RPMI8226 (cell line): ENCODE data around the gene COLGALT1.
A peak's percentile ranks its signal among the peaks of the same experiment; 100 is the strongest.

Source experiments
- DNase-seq: peaks from one replicate; pipeline ENCODE4 v3.0.0-alpha.2; 2015

Gene COLGALT1

DNA sequence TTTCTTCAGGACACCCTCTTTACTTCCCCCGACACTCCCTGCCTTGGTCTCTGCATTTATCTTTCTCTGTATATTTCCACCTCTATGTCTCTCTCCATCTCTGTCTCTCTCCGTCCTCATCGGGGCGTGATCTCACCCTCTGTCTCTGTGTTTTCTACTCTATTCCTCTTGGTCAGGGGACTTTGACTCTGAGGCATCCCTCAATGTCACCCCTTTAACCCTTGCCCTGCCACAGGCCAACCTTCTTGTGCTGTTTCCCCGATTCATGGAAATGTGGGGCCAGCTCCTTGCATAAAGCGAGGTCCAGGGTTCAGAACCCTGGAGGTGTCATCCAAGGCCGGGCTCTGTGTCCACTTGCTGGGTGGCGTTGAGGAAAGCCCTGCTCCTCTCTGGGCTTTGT, 46.8 kb downstream of the COLGALT1 start:
- no peak for DNase-seq

DNA sequence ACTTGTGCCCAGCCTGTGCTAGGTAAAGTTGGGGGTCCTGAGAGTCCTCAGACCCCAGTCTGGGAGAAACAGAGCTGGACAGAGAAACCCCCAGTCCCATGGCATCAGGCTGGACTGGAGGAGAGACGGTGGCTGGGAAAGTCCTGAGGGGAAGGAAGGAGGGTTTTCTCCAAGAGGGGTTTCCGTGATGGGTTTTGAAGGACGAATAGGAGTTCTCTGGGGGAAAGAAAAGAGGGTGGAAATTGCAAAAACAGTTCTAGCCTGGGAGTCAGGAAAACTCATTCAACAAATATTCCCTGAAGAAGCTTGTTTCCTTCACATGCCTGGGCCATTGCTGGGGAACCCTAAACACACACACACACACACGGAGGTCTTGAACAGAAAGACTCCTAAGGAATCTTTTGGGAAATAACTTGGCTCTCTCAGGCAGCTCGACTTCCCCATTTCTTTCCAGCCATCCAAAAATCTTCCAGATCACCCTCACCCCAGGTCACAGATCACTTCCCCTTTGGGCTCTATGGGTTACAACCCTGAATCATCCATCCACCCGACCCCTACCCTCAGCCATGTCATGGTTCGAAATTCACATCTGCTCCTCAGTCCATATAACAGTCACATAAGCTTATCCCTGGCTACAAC, 47.5 kb downstream of the COLGALT1 start:
- DNase-seq, result no peak

DNA sequence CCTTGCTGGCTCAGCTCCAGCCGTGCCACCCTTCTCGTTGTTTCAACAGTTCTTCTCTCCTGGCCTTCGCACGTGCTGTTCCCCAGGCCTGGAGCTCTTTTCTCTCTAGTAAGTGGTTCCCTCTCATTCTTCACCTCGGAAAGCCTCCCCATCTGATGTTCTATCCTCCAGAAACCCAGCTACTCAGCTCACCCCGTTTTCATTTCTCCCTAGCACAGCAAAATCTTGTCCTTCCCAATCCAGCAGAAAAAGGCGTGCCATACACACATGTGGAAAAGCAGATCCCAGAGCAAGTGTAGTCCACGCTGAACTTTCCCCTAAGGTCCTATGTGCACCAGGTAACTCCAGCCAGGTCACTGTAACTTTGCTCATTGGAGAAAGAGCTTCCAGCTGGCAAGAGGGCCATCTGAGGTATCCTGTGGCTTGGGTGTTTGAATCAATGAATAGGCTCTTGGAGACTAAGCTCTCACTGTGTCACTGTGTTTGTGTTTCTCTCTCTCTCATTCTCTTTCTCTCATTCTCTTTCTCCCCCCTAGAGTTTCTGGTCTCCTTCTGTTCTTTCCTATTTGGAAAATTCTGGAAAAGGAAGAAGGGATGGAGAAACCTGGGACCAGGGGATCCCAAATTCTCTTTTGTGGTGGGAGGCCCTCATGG, 49.0 kb downstream of the COLGALT1 start:
- DNase-seq, result no peak

DNA sequence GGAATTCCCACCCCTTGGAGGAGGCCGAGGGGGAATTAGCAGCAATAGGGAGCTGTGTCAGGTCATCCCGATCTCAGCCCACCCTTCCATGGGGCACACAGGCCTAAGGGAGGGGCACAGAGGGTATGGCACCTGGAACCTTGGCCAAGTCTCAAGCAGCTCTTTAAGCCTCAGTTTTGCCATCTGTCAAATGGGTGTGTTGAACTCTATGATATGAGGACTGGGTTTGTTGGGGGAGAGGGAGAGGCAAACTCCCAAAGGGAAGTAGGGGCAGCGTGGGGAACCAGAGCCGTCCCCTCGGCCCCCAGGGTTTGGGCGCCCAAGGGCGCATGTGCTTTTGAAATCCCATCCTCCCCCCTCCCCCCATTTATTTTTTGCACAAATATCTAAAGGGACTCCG, 49.7 kb downstream of the COLGALT1 start:
- no peak for DNase-seq

DNA sequence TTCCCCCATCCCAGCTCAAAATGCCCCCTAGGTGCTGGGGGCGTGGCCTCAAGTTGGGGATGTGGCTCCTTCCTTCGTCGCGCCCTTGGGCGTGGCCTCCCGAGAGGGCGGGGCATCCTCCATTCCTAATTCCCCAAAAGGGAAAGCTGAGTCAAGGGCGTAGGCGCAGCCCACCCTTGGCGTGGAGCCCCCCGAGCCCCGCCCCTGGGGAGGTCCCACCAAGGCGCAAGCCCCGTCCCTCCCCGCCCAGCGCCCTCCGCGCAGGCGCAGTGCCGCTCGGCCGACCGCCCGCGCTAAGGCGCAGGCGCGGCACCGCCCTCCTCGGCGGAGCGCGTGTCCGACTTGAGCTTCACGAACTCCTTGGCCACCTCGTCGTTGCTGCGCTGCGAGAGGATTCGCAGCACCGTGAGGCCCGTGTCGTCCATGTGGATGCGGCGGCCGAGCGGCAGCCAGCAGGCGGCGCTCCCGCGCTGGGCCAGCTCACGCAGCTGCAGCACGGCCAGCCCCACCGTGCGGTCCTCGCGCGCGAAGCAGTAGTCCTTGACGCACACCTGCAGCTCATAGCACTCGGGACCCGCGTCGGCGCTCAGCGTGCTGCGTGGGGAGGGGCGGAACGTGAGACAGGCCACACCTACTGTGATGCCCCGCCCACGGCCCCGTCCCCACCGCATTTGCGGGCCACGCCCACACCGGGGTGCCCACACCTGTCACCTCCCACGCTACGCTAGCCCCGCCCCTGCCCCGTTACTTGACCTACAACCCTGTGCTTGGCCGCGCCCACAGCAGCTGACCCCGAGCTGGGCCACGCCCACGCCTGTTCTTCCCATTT, 50.5 kb downstream of the COLGALT1 start:
- DNase-seq, result peak; percentile 82

DNA sequence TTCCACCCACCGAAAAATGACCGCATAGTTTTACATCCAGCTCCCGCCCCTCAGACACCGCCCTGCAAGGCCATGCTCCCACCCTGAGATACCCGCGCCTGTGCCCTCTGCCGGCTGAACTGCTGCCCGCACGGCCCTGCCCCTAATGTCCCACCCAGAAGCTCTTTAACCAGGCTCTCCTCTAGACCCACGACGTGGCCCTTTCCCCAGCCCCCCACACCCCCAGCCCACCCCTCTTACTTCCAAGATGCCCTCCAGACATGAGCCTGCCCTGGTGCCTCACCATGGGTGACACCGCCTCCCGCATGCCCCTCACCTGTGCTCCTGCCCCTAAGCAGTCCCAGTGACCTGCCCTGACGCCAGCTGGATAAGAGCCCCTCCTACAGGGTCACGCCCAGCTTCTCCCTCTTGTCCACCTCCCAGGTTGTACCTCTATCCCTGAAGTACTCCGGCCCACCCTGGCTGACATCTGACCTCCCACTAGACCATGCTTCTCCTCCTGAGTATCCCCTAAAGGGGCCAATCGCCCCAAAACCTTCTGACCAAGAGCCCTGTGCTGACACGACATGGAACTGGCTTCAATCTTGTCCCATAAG, 51.2 kb downstream of the COLGALT1 start:
- no peak for DNase-seq

DNA sequence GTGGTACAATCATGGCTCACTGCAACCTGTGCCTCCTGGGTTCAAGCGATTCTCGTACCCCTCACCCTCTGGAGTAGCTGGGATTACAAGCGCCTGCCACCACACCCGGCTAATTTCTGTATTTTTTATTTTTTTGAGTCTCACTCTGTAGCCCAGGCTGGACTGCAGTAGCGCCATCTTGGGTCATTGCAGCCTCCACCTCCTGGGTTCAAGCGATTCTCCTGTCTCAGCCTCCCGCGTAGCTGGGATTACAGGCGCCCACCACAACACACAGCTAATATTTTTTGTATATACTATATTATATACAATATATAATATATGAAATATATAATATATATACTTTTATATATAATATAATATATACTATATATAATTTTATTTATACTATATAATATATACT, 52.5 kb downstream of the COLGALT1 start:
- DNase-seq, result no peak

DNA sequence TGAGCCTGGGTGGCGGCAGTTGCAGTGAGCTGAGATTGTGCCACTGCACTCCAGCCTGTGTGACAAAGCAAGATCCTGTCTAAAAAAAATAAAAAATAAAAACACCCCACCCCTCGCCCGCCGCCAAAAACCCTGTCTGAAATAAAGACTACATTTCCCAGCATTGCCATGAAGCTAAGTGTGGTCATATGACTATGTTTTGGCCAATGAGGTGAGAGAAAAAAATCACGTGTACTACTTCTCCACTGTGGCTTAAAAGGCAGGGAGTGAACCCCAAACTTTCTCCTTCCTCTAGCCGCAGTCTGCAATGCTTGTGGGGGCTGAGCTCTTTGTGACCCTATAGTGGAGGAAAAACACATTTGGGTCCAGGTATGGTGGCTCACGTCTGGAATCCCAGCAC, 54.9 kb downstream of the COLGALT1 start:
- peak; percentile 51 for DNase-seq

DNA sequence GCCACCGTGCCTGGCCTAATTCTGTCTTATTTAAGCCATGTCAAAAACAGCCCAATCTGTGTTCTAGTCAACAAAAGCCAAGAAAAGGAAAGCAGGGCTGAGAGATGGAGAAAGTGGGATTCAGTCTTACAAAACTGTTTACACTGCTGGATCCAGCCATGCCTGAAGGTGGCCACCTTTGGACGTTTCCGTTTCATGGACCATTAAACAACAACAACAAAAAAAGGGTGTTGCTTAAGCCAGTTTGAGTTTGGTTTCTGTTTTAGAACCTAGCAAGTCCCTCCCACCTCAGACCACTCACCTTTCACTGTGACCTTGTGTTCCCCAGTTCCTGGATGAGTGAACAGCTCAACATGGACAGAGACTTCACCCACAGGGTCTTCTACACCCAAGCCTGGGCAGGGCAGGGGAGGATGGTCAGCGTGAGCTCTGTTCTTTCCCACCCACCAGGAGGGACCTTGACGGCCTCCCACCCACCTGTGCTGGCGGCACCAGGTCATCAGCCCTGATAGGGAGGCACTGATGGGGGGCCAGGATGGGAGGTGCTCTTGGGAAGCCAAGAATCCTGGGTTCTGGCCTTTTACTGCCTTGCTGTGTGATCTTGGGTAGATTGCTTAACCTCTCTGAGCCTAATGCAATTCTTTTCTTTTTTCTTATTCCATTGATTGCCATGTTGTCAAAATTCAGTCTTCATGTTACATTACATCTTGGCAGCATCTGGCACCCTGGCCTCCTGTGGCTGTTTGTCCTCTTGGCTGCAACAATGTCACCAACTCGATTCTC, 56.2 kb downstream of the COLGALT1 start:
- no peak for DNase-seq

DNA sequence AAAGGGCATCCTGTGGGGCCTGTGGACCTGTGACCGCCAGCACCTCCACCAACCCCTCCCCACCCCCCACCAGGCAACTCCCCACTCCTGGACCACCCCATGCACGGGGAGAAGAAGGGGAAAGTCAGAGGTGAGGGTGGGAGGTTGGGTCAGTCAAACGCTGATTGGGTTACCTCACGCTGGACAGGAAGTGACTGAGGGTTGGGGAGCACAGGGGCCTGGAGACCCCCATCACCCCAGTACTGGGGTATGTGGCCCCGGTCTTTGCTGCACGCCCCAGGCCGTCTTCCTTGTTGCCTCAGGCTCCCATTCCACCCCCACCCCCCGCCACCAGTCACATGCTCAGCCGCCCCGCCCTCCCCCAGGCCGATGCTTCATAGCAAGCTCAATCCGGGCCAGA, 59.0 kb downstream of the COLGALT1 start:
- no peak for DNase-seq

DNA sequence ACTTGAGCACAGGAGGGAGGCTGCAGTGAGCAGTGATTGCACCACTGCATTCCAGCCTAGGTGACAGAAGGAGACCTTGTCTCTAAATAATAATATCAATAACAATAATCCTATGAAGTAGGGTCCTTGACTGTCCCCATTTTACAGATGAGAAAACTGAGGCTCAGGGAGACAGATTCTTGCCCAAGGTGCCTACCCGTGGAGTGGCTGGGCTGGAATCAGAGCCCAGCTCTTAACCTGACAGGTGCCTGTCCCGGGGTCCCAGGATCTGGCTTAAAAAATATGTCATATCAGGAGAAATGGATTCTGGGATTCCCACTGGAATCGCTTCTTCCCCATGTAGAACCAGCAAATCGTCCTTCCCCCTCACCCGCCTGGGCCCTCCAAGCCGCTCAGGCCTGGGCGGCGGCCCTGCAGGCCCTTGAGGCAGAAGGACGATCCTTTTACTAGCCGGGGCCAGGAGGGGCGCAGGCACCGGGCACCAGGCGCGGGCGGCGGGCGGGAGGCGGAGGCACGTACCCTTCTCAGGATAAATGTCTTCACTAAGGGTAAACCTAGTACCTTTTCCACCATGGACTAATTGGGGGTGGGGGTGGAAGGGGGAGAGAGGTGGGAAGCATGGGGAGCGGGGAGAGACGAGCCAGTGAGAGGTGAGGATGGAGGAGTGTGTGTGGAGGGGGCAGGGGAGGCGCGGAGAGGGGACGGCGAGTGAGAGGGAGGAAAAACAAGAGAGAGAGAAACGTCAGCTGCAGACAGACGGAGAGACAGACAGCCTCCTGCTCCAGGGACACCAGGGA, 60.6 kb downstream of the COLGALT1 start:
- DNase-seq, result no peak

DNA sequence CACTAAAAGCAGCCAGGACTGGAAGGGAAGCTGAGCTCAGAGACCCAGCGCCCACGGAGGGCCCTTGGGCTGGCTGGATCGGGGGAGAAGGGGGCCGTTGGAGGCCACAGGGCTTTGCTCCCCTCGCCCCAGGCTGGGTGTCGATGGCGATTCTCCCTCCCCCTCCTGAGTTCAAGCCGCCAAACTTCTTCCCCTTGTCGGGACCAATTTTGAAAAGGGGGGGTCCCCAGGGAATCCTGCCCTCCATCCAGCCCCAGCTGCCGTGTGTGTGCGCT, 61.2 kb downstream of the COLGALT1 start:
- DNase-seq, result no peak

DNA sequence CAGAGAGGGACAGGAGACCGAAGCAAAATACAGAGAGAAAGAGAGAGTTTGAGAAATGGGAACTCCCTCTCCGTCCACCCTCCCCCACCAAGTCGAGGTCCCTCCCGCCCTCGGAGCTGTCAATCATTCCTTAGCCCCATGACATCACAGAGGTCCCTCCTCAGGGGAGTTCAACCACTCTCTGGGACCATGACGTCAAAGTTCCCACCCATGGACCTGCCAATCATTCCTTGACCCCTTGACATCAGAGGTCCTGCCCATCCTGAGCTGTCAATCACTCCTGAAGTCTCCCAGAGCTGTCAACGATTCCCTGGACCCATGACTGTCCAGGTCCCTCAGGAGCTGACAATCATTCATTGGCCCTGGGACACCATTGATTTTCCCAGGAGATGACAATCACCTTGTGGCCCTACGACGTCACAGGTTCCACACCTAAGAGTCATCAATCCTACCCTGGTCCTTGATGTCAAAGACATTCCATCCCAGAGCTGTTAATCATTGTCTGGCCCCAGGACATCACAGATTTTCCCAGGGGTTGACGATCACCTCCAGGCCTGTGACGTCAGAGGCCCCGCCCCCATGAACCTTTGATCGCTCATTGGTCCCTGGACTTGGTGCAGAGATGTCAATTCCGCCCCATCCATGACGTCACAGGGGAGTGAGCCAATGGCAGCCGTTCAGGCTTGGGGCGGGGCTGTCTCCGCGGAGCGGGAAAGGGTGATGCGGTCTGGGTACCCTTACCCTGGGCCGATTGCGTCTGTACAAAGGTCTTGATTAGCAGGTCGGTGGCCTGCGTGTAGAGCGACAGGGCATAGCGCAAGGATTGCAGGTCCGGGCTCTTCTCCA, 61.7 kb downstream of the COLGALT1 start:
- DNase-seq, result peak; percentile 26

DNA sequence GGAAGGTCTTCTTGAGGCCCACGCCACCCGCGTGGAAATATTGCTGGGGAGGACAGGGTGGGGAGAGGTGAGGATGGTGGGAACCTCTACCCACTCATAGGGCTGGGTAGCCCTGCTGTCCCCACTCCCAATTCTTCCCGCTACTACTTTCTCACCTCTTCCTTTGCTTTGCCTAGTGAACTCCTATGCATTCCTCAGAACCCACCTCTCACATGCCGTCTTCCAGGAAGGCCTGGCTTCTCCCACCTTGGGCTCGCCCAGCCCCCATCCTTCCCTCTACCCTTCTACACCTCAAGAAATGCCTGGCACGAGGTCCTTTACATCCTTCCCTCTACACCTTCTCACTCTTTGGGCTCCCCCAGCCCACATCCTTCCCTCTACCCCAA, 62.4 kb downstream of the COLGALT1 start:
- no peak for DNase-seq

DNA sequence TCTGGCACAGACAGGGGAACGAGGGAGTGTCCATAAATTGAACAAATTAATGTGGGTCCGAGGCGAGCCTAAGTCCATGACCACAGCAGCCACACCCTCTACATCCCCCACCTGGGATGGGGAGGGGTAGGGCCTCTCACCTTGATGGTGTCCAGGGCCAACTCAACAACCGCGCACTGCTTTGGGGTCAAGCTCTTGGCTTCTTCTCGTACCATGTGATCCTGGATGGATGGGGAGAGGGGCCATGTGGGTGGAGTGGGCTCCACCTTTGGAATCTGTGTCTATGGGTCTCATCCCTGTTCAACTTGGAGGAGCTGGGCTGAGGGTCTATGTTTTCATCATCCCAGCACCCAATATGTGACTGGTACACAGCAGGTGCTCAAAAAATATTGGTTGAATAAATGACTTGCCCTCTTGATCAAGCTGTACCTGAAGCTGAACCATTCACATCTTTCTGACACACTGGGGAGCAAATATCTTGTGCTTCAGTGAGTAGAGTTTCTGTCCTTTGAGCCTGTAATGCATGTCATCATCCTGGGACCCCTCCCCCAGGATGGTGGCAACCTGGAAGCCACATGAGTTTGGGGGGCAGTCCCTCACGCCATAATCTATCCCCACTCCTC, 62.9 kb downstream of the COLGALT1 start:
- DNase-seq, result no peak

DNA sequence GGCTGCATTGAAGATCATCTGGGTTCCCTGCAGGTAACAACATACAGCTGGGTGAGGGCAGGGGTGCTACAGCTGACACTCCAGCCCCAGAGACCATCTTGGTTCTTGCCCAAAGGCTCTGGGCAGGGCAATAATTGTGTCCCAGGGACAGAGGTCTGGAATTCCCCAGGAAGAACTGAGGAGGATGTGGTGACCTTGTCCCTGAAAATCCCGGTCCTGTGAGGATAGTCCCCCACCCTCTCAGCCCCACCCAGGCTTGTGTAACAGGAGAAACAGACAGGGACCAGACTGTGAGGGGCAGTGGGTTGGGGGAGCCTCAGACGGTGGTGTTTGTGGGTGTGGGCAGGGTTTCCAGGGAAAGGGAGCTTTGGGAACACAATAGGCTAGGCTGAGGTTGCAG, 63.5 kb downstream of the COLGALT1 start:
- no peak for DNase-seq

DNA sequence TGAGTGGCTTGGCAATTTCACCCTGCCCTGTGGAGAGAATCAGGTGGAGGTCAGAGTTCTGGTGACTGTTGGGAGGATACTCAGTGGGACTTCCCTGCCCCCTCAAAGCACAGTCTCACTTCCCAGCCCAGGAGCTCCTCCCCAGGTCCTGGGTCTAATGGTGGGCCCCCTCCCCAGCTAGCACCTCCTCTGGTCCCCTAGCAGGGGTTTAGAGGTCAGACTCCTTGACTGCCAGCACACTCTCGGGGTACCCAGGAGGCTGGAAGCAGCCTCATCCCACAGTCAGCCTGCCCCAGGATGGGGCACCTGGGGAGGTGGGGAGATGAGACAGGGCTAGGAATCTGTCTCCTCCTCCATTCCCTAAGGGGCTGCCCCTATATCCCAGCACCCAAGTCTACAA, 65.2 kb downstream of the COLGALT1 start:
- no peak for DNase-seq

DNA sequence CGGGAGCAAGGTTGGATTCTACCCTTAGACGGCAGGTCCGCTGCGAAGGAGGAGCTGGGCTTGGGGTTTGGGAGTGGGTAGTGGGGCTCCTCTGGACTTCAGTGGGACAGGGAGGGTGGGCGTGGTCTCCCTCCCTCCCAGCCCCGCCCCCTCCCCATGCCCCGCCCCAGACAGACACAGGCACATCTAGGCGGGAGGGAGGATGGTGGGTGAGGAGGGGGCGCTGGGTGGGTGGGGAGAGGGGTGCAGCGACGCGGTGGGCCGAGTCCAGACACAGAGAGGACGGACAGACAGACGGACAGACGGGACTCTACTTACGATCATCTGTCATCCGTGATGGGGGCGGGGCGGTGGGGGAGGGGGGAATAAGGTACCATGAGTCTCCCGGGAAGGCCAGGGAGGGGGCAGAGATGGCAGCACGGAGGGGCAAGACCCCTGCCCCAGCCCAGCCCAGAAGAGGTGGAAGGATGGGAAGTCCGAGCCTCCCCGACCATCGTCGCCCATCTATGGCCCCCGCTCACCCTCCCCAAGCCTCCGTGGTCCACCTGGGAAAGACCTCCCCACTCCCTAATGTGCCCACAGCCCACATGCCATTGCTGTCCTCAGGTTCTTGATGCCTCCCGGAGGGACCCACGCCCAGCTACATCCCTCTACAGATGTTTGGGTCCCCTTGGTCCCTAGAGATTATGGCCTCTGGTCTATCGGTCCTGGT, 67.9 kb downstream of the COLGALT1 start:
- DNase-seq, result no peak

DNA sequence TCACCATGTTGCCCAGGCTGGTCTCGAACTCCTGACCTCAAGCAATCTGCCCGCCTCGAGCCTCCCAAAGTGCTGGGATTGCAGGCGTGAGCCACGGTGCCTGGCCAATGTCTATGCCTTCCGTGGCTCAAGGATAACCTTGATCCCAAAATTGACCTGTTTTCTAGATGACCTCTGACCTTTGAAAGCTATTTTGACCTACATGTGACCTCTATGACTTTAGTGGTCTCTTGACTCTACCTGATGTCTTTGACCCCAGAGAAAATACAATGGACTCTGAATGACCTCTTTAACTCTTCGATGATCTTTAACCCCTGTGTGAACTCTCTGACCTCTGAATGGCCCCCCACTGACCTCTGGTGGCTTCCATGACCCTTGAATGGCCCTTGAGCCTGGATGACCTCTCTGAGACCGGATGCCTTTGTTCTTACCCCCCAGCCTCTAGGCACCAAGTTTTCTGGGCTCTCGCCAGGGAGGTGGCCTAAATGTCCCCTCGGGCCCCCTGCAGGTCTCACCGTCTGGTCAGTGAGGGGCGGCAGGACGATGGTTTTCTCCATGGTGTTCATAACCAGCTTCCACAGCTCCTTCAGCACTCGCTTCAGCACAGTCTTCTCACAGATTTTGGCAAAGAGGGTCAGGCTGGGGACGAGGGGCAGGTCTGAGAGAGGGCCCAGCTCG, 69.0 kb downstream of the COLGALT1 start:
- no peak for DNase-seq

DNA sequence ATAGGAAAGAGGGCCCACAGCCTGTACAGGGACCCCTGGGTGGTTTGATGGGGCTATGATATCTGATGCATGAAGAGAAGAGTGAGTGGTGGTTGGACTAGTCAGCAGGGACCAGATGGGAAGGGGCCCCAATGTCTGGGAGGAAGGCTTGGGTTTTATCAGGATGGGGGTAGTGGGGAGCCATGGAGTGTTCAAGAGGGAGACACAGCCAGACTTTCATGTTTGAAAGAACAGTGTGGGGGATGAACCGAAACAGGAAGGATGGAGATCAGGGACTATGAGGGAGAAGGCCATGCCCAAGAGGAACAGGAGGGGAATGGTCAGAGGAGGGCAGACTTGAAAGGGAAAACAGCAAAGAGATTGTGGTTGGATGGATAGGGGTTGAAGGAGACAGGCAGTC, 69.6 kb downstream of the COLGALT1 start:
- no peak for DNase-seq
